BE2C (cell line): ENCODE data around the gene GPR34.

Source experiments
- DNase-seq: peaks from one replicate; pipeline ENCODE4 v3.0.0-alpha.2; 2020
- H3K27me3 ChIP-seq: fragments of 250-450 bp; sonication (Bioruptor Pico); 2 replicates; pipeline ENCODE4 v1.5.1; 2020; ENCODE audit warnings: mild to moderate bottlenecking
- H3K36me3 ChIP-seq: fragments of 250-450 bp; sonication (Bioruptor Pico); 2 replicates; pipeline ENCODE4 v1.5.1; 2020; ENCODE audit warnings: mild to moderate bottlenecking
- H3K4me1 ChIP-seq: fragments of 250-450 bp; sonication (Bioruptor Pico); 2 replicates; pipeline ENCODE4 v1.5.1; 2020
- H3K4me3 ChIP-seq: 2 replicates; pipeline ENCODE4 v1.5.1; 2011; ENCODE audit warnings: low read depth, low read length
- H3K9me3 ChIP-seq: fragments of 250-450 bp; sonication (Bioruptor Pico); 2 replicates; pipeline ENCODE4 v1.5.1; 2020
- TF ChIP-seq, protein P1 (sequence below): IDR thresholded peaks from 2 replicates; pipeline ENCODE4 v1.5.1; 2012; ENCODE audit warnings: mild to moderate bottlenecking, low read depth, low read length

Gene GPR34

DNA sequence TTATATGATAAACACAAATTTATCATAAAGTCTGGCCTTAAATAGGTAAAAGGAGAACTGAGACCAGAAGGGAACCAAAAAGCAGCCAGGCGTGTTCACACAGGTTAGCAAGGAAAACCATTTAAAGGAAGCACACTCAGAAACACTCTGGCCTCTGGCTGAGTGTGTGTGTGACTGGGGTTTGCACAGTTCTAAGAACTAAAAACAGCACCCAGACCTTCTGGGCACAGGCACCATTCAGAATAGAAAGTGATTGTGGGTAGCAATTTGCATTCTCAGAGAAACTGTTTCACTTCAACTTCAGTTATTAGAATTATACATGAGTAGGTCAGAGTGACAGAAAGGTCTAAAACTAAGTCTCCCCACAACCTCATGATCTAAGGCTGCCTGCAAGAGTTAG is 45.2 kb downstream of the GPR34 start:
- no peaks in the 10 kb centered on the region for H3K4me1 ChIP-seq
- no peaks in the 10 kb centered on the region for H3K36me3 ChIP-seq
- H3K9me3 ChIP-seq: no peaks in the 10 kb centered on the region
- TF ChIP-seq, protein P1, sequence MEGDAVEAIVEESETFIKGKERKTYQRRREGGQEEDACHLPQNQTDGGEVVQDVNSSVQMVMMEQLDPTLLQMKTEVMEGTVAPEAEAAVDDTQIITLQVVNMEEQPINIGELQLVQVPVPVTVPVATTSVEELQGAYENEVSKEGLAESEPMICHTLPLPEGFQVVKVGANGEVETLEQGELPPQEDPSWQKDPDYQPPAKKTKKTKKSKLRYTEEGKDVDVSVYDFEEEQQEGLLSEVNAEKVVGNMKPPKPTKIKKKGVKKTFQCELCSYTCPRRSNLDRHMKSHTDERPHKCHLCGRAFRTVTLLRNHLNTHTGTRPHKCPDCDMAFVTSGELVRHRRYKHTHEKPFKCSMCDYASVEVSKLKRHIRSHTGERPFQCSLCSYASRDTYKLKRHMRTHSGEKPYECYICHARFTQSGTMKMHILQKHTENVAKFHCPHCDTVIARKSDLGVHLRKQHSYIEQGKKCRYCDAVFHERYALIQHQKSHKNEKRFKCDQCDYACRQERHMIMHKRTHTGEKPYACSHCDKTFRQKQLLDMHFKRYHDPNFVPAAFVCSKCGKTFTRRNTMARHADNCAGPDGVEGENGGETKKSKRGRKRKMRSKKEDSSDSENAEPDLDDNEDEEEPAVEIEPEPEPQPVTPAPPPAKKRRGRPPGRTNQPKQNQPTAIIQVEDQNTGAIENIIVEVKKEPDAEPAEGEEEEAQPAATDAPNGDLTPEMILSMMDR: no peak
- DNase-seq: no peak
- H3K27me3 ChIP-seq: no peaks in the 10 kb centered on the region
- no peak overlapping the region for H3K4me3 ChIP-seq

DNA sequence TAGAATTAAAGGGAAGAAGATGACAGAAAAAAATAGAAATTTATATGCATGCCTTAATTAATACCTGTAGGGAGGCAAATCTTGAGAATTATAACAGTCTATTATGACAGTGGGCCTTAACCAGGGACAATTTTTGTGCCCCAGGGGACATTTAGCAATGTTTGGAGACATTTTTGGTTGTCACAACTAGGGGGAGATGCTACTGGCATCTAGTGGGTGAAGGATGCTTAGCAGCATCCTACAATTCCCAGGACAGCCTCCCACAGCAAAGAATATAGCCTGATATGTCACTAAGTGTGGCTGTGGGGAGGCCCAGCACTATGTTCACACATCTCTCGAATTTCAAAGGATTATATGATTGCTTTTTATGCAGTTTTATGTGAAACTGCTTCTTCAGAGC is 45.8 kb downstream of the GPR34 start:
- H3K27me3 ChIP-seq: no peaks in the 10 kb centered on the region
- peak; percentile 37 for DNase-seq
- H3K9me3 ChIP-seq: no peaks in the 10 kb centered on the region
- H3K36me3 ChIP-seq: no peaks in the 10 kb centered on the region
- H3K4me3 ChIP-seq: no peak overlapping the region
- H3K4me1 ChIP-seq: no peaks in the 10 kb centered on the region
- TF ChIP-seq, protein P1: peak; percentile 69

DNA sequence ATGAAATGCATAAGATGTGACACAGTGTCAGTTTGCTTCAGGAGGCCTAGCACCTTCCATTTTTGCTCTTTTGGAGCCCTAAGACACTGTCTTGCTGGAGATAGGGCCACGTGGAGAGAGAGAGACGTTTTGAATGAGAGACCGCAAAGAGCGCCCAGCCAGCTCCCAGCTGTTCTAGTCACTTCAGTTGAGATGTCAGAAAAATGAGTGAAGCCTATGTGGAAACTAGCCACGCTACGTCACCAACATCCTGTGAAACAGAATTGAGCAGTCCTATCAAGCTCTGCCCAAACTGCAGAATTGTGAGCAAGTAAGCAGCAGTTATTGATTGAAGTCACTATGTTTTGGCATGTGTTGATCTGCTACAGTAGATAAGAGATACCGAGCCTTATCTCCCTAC is 48.3 kb downstream of the GPR34 start:
- Histone ChIP-seq H3K36me3 (no peaks in the 10 kb centered on the region), H3K4me1 (no peaks in the 10 kb centered on the region), H3K27me3 (no peaks in the 10 kb centered on the region), H3K9me3 (no peaks in the 10 kb centered on the region), H3K4me3 (no peak overlapping the region)
- TF ChIP-seq, protein P1: no peak
- DNase-seq: no peak

DNA sequence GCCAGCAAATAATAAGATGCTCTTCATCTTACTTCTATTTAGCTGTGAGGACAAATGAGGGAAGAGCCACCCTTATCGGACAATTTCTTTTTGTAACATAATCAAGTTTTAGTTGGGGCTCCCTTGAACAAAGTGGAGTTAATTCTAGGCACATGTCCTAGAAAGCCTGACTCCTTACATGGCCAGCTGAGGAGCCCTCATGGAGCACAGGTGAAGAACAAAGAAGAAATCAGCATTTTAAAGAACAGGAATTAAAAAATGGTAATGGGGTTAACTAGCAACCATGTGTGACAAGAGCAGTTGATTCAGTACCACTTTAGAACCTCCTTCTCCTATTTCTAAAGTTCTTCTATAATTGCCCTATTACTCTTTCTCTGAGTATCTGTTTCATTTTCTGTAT is 51.1 kb downstream of the GPR34 start:
- H3K4me1 ChIP-seq: no peaks in the 10 kb centered on the region
- no peak overlapping the region for H3K4me3 ChIP-seq
- TF ChIP-seq, protein P1: no peak
- no peaks in the 10 kb centered on the region for H3K9me3 ChIP-seq
- H3K36me3 ChIP-seq: no peaks in the 10 kb centered on the region
- DNase-seq: no peak
- H3K27me3 ChIP-seq: no peaks in the 10 kb centered on the region
